Measurements from ENCODE around the gene SULT1C3.

GRCh38 chr2:108226564-108226963, 13.2 kb upstream of the SULT1C3 start:
- no peak for TF ChIP-seq CTCF (IDR thresholded peaks at IDR 0.05)
- TF ChIP-seq POLR2AphosphoS5 (IDR thresholded peaks at IDR 0.05), result no peak
- no peak for TF ChIP-seq EP300 (IDR thresholded peaks at IDR 0.05)

Measured in stomach (tissue), 4 donors.